ENCODE results near the gene ZNF385B.

The ZNF385B gene

DNA sequence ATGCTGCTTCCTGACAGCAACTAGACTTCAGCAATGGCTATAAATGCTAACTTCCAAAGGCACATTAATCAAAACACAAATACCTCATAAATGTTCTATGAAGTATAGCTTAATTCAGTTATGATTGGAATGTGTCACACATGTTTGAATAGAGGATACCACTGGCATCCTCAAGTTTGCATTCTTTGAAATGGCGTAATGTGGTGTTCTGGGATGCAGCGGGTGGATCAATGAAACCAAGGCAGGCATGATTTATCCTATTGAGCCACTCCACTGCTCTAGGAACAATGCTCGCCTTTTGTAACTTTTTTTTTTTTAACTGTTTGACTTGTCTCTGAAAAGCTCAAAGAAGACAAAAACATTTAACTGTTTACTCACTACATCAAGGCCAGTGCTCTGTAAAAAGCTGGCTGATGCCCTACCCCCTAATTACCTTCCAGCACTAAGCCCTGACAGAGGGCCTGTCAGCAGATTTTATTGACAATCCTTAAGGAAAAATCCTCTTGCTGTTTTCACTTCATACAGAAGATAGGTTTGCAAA, 318.0 kb downstream of the ZNF385B start:
- DNase-seq: no peak

DNA sequence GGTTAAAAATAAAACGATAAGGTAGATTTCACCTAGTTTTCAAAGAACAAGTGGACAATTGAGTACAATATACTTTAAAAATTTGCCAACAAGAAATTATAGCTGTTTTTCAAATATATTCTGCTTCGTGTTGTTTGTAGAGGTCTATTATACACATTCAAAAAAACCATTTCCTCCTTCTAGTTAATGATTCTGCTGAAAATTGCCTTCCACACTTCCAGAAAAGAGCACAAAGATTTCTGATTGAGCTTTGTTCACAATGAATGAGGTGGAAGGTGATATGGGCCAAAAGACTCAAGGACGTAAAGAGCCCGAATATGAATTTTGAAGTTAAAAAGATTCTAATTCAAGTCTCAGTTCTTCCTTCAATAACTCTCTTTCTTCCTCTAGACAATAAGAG, 319.8 kb downstream of the ZNF385B start:
- DNase-seq: no peak

DNA sequence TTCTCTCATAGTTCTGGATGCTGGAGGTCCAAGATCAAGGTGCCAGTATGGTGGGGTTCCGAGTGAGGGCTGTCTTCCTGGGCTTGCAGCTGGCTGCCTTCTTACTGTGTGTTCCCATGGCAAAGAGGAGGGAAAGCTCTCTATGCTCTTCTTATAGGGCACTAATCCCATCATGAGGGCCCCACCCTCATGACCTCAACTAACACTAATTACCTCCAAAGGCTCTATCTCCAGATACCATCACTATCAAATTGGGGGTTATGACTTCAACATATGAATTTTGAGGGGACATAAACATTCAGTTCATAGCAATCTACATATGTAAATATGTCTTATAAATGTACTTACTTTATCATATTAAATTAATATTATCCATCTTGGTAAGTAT, 322.3 kb downstream of the ZNF385B start:
- DNase-seq: no peak

DNA sequence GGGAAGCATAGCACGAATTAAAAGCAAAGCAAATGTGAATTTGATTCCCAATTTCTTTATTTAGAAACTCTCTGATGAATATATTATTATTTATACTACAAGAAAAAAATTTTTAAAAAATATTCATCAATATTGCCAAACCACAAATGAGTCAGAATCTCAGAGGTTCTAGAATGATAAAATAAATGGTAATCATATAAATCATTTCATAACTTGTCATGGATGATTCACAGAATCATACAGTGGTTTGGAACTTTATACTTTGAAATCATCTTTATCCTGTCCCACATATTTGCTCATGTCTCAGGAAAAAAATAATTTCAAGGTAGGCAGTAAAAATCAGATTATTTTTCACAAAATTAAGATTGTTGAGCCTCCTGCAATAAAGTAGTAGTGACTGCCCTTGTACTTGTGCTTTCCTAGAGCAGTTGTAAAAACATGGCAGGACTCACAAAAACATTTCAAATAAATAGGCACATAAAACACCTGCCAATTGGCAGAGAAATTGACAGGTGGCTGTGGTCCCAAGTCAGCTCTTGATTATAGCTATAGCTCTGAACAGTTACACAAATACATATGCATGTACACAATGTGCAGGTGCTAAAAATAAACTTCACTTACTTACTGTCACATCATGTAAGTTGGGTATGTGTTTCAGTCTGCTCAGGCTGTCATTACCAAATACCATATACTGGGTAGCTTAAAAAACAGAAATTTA, 322.8 kb downstream of the ZNF385B start:
- no peak for DNase-seq

DNA sequence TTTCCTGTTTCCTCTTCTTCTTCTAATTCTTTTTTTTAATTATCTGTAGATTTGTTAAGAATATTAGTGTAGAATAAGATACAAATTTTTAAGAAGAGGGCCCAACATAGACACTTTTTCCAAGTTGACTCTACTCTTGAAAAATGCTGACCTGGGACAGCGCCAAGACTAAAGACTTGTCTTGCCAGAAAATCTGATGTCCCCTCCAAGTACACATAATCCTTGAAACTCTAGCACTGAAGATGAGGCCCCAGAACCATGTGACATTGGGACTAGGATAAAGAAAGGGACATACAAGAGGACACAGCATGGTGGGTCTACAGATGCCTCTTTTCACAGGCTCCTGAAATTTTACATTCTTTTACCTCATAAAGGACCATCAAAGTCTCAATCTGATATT, 325.2 kb downstream of the ZNF385B start:
- DNase-seq: no peak

DNA sequence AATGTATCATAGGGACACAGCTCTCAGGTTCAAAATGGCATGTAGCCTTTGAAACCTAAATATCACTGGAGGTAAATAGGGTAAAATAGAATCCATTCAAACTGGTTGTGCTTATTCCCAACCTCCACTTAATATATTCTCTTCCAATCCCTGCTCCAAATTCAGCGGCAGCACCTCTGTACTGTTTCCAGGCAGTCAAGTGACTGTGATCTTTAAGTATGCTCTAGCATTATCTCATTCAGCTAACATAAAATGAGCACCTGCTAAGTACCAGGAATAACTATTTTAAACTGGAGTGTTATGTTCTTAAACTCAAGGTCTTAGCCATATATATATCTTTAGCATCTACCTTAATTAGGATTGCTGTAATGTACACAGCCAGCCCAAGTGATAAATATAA, 327.5 kb downstream of the ZNF385B start:
- no peak for DNase-seq

DNA sequence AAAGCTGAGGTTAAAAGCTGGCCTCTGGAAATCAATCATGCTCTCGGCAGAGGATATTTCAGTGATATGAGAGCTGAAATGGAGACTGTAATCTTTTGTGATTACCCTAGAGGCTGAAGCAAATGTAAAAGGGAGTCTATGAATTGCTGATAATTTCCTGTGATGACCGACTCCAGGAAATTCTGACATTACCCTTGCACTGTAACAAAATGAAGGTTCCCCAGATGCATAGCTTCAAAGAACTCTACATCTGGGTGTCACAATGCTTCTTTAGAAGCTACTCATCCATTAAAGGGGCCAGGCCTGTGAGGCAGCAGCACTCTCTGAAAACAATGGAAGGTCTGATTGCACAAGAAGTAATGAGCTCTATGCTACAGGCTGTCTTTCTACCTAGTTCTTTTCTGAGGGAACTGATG, 328.5 kb downstream of the ZNF385B start:
- DNase-seq: no peak

DNA sequence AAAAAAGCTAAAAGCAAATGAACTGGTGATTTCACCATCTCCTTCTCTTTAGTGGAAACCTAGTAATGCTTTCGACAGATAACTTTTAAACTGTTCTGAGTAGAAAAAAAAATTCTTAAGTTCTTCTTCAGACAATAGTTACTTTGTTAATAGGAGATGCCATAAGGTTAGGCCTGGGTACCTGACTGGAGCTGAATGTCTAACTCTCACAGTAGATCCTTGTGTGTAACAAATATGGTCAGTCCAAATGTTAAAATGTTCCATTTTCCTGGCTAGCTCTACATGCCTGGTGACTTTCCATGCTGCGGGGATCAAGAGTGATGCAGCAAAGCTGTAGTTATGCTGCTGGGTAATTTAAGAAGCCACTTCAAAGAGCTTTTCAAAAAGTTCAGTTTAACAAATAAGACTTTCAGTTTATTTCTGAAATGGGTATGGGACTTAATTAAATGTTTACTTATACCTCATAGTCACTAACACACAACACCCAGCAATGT, 332.8 kb downstream of the ZNF385B start:
- no peak for DNase-seq

DNA sequence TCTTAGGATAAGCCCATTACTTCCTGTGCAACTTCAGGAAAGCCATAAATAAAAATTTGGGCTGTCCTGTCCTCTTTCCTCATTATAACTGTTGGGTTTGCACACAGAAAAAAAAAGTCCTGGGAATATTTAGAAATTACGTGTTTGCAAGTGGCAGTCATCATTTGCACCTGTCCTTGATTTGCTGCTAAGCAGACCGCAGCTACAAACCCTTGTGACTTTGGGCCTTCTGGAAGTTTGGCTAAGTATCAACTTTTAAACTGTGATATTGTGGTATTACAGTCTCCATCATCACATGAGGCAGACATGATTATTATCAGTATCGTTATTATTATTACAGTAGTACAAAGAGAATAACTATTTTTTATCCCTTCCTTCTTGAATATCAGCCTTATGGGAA, 336.1 kb downstream of the ZNF385B start:
- DNase-seq: no peak

DNA sequence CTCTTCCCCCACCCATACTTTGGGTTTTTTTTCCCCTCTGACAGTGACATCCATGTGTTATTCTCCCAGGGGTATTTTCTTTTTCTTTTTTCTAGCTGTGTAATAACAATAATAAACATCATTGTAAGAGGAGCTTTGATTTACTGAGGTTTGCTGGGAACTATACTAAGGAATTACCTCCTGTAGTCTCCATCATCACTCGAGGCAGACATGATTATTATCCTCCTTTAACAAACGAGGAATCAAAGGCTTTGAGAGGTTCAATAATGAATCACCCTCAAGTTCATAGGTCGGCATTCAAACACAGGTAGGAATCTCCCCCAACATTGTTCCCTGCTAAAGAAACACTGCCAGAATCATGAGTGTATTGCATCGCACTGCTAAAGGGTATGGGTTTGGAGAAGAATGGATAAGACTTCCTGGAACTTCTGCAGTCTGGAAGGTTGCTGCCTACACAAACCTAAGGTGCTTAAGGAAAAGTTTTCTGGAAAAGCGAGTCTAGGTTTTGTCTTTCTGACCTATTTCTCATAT, 336.5 kb downstream of the ZNF385B start:
- no peak for DNase-seq

DNA sequence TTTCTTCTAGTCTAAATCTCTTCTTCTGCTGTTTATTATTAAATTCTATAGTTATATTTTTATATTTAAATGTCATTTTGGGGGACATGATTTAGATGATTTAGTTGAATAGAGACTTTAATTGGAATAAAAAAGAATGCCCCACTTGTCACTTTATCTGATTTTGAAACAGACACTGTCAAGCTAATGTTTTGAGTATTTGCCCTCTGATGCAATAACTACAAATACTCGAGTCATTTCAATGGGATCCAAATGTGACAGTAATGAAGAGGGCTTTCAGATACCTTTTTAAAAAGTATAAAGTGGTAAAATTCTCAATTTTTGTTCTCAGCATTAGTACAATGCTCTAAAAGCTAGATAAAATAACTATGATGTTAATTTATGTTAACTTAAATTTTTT, 339.5 kb downstream of the ZNF385B start:
- no peak for DNase-seq

DNA sequence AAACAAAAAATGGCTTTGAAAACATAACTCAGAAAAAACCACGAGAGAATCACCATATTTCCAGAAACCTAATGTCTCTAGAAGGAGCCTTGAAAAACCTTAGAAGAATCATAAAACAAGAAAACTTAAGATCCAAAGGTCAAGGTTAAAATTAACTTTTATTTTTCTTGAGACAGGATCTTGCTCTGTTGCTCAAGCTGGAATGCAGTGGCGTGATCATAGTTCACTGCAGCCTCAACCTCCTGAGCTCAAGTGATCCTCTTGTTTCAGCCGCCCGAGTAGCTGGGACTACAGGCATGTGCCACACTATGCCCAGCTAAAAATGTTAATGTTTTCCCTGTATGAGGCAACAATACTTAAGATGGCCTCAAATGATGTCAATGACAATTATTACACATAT, 342.6 kb downstream of the ZNF385B start:
- no peak for DNase-seq

DNA sequence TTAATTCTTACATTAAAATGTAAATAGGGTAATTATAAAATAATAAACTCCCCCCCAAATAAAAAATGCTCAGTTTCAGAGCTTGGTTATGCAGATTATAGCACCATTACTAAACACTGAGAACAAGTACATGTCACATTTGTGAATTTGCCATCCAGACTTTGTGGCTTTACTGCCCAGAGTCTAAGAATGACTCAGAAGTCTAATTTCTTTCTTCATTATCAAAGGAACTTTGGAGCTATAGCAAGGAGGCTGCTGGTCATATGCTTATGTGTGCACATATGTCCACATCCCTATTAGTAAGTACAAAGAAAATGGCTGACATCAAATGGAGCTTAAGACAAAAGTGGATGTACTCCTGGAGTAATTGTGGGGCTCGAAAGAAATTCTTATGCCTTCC, 348.2 kb downstream of the ZNF385B start:
- no peak for DNase-seq

DNA sequence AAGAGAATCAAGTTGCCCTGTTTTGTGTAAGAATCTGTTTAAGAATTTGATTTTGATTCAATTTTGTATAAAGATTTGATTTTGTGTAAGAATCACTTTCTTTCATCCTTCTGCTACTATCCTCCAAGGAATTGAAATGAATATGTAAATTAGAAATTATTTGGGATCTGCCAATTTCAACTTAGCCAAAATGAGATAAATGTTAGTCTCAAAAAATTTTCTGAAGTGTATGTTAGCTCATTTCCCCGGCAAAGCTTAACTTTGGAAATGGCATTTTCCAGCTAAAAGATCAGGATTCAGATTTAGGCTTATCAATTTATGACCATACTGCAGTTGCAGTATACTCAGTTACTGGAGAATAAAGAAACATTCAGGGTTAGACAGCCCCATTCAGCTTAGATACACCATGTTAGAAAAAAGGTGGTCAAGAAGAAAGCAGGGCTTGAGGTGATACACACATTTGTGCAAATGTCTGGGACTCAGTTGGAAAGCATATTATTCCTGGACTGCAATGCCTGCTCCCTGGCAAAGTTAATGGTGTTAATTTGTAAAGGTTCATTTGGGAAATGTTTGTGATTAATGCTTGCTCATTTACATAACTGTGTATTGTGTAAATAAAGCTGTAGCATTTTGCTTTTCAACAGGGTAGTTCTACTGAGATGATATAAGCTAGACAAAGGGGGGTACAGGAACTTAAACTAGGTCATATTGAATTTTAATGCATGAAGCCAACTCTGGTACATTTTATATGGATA, 349.0 kb downstream of the ZNF385B start:
- DNase-seq: no peak

DNA sequence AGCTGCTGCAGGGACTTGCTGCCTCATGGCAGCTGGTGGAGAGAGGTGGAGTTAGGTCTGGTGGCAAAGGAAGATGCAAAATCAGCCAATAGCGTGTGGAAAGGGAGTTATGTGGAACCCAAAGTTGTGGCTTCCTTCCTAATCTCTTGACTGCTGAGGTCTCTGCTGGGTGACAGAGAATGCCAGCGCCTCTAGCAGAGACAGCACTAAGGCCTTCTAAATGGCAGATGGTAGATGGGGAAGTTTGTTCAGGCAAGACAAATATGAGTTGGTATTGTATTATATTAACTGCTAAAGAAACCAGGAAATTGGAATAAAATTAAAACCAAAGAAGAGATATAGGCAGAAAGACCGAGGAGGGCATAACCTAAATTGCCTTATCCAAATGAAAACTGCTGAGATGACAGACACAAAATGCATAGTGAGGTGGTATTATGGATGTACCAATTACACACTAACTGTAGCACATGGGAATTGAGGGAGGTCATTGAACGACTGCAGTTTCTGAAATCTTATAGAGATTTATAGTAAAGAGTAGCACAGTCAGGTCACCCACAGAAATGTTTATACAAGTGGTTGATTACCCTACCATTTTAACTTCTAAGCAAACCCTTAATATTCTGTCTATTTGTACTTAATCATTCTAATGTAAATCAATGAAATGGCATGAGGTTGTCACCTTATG, 350.2 kb downstream of the ZNF385B start:
- DNase-seq: no peak

DNA sequence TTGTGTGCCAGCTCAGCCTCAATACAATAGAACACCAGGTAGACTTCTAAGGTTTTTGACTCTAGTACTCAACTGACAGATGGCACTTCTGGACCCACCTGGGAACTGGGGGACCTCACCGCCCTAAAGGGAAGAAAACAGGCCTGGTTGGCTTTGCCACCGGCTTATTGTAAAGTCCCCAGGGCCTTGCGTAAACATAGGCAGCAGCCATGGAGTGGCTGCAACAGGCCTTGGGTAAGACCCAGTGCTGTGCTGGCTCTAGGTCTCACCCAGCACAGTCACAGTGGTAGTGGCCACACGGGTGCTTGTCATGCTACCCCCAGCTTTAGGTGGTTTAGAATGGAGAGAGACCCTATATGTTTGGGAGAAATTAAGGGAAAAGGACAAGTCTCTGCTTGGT, 366.1 kb downstream of the ZNF385B start:
- DNase-seq: no peak

DNA sequence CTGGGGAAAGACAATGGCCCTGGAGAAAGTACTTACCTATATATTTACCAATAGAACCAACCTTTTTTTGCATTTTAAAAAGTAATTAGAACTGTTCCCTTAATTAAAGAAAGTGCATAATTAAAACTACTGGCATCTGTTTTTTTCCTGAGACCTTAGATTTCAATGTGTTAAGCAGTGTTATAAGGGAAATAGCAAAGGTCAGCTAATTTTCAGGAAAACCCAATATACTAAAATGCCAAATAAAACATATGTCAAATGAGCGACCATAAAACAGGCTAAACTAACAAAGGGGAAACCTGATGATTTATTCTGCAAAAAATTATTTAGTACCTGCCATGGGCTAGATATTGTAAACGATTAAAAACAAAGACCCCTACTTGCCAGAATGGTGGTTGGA, 372.8 kb downstream of the ZNF385B start:
- no peak for DNase-seq

DNA sequence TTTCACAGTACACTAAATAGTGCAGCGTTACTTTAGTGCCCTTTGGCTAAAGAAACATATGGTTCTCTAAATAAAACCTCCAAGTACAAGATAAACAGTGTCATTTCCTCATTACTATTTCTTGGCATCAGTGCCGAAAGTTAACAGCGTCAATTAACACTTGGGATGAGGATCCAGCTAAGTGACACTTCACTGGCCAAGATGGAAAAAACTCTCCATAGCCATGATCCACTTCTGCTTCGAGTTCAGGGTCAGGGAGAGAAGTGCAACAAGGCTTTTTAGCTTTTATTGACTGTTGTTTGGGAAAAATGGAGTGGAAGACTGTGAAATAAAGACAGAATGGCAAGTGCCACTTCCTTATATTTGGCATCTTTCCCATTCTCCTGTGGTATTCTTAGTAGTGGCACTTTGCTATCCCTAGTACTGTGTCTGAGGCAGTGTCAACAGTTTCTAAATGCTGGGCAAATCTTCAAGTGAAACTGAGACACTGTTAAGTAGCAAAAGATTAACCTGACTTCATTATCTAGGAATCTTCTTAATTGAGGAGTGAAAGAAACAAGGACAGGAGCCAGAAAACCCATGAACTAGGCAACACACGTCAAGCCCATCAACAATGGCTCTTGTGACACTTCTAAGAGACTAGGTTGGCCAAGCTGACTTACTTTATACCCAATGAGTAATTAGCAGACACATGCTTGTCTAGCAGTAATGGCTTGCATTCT, 374.2 kb downstream of the ZNF385B start:
- no peak for DNase-seq

DNA sequence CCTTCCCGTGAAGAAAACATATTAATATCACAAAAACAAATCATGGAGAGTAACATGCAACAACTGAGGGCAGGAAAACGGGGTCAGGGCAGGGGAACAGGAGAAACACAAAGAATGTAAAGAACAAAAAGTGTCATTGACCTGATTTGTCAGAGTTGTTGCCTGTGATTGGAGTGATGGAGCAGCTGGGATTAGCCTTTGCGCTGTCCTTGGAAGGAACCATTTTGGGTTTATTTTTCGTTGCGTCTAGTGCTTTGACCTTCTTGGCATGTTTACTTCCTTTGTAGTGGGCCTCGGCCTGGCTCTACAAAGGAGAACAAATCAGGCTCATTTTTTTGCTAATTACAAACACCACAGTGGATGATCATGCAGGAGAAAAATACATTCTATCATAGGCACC, 378.3 kb downstream of the ZNF385B start:
- DNase-seq: no peak

DNA sequence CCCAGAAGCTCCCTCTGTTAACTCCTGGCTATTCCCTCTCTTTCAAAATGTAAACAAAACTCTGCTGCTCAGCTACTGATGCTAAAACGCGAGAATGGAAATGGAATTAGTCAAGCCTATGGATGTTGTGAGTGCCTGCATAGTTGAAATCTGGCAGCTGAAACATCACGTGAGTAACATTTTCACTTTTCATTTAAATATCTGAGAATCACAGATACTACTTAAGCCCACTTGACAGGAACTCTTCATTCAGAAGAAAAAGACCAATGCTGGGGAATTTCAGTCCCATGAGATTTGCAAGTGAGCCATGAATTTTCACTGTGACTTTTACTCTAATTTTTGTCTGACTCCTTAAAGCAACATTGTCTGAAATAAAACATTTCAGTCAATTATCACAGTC, 381.5 kb downstream of the ZNF385B start:
- no peak for DNase-seq

DNA sequence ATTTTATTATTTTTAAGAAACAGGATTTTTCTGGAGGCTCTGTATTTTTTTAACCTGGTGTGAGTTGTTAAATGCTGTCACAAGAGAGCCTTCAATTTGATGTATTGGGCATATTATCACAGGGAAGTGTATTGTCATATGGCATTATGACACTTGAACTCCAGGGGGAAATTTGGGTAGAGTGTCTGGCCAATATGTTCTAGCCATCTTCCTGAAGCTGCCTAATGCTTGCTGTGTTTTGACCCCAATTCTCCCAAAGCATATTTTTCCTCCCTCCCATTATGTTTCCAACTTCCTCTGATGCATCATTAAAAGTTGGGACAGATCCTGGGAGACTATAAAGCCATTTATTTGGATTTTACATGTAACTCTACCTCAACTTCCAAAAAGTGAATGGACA, 382.6 kb downstream of the ZNF385B start:
- DNase-seq: no peak

DNA sequence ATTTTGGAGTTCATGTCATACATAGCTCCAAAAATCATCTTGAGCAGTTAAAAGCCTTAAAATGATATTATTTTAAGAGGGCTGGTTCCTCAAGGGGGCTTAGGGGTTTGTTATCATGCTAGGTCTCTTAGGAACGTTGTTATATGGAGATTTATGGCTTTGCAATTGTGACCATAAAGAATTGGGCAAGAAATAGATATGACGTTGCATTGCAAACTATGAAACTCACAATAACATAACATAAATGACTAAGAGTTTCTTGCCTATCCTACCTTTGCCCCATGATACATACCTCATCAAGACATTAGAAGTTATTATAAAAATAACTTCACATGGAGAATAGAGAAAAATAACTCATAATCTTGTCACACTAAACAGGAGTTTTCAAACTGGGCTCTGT, 390.4 kb downstream of the ZNF385B start:
- DNase-seq: no peak

DNA sequence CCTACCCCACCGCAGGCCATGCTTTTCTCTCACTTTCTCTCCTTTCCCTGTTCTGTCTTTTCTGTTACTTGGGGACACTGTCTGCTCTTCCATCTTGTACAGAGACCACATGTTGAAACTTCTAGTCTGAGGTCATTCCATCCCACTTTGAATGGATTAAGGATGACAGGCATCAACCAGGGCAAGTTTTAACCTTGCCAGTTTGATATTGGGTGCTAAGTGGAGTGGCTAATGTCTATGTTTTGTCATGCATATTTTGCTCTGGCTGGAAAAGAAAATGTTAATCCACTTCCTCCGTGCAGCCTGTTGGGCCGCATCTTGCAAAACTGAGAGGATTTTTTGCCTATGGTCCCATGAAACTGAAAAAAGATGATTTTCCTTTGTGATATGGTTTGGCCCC, 391.3 kb downstream of the ZNF385B start:
- DNase-seq: no peak

All from KG1 (cell line).